ENCODE results near the gene CYFIP1.

Gene CYFIP1

DNA sequence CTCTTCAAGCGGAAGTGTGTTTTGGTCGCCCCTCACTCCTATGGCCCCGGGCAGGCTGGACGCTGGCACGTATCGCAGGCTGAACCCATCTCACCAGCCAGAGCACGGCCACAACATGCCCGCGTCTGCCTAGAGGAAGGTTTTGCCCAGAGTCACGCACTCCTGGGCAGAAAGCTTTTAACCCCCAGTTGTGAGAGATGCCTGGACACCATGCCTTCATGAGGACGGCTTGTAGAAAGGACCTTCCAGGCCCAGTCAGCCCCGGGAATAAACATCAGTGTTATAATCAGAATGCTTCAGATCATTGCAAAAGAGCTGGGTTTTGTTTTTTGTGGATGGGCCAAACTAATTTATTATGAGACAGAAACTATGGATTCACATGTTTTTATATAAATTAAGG, 16.5 kb downstream of the CYFIP1 start:
- Histone ChIP-seq H3K4me2 (ENCODE audit: low read length) (no peak overlapping the region), H3K27me3 (ENCODE audit: low read depth, low read length) (no peaks in the 10 kb centered on the region), H3K9me3 (ENCODE audit: insufficient read depth, low read length) (no peaks in the 10 kb centered on the region), H4K20me1 (ENCODE audit: insufficient read depth, low read length) (peaks cover 7% of the 10 kb centered on the region; the same call in 1 of the 2 replicates), H3K9ac (ENCODE audit: low read length) (no peak overlapping the region), H3K79me2 (ENCODE audit: low read length) (no peaks in the 10 kb centered on the region; the same call in 1 of the 2 replicates), H3K36me3 (replicated peaks; ENCODE audit: low read depth, low read length) (no peaks in the 10 kb centered on the region), H2AFZ (ENCODE audit: low read depth, low read length) (no peak overlapping the region), H3K4me1 (ENCODE audit: low read length) (peaks cover 1% of the 10 kb centered on the region; the same call in 1 of the 2 replicates), H3K27ac (ENCODE audit: low read length) (no peak overlapping the region), H3K4me3 (ENCODE audit: low read length) (no peak overlapping the region)
- TF ChIP-seq EZH2phosphoT487 (IDR thresholded peaks at IDR 0.05; ENCODE audit: low read depth) = no peak
- TF ChIP-seq, protein P1, sequence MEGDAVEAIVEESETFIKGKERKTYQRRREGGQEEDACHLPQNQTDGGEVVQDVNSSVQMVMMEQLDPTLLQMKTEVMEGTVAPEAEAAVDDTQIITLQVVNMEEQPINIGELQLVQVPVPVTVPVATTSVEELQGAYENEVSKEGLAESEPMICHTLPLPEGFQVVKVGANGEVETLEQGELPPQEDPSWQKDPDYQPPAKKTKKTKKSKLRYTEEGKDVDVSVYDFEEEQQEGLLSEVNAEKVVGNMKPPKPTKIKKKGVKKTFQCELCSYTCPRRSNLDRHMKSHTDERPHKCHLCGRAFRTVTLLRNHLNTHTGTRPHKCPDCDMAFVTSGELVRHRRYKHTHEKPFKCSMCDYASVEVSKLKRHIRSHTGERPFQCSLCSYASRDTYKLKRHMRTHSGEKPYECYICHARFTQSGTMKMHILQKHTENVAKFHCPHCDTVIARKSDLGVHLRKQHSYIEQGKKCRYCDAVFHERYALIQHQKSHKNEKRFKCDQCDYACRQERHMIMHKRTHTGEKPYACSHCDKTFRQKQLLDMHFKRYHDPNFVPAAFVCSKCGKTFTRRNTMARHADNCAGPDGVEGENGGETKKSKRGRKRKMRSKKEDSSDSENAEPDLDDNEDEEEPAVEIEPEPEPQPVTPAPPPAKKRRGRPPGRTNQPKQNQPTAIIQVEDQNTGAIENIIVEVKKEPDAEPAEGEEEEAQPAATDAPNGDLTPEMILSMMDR (IDR thresholded peaks at IDR 0.05; ENCODE audit: low read depth, low read length) = no peak

DNA sequence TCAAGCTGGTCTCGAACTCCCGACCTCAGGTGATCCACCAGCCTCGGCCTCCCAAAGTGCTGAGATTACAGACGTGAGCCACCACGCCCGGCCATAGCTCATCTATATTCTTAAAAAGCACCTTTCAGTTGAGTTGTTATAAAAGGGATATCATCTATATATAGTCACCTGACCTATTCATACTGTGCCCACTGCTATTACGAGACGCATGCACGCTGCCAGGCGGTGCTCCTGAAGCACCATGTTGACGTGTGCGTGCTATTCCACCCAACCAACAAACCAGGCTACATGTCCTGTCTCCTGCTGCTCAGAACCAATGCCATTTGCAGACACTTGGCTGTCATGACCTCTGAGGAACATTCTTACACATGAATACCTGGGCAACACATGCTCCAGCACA, 17.6 kb downstream of the CYFIP1 start:
- Histone ChIP-seq H3K9me3 (ENCODE audit: insufficient read depth, low read length) (no peaks in the 10 kb centered on the region), H3K27me3 (ENCODE audit: low read depth, low read length) (no peaks in the 10 kb centered on the region), H3K9ac (ENCODE audit: low read length) (no peak overlapping the region), H2AFZ (ENCODE audit: low read depth, low read length) (no peak overlapping the region), H3K79me2 (ENCODE audit: low read length) (no peaks in the 10 kb centered on the region; the same call in 1 of the 2 replicates), H3K4me1 (ENCODE audit: low read length) (peaks cover 5% of the 10 kb centered on the region; the same call in 1 of the 2 replicates), H3K27ac (ENCODE audit: low read length) (no peak overlapping the region), H4K20me1 (ENCODE audit: insufficient read depth, low read length) (peaks cover 7% of the 10 kb centered on the region; the same call in 1 of the 2 replicates), H3K36me3 (replicated peaks; ENCODE audit: low read depth, low read length) (no peaks in the 10 kb centered on the region), H3K4me3 (ENCODE audit: low read length) (no peak overlapping the region), H3K4me2 (ENCODE audit: low read length) (no peak overlapping the region)
- TF ChIP-seq EZH2phosphoT487 (IDR thresholded peaks at IDR 0.05; ENCODE audit: low read depth) = no peak
- TF ChIP-seq, protein P1 (IDR thresholded peaks at IDR 0.05; ENCODE audit: low read depth, low read length) = no peak

DNA sequence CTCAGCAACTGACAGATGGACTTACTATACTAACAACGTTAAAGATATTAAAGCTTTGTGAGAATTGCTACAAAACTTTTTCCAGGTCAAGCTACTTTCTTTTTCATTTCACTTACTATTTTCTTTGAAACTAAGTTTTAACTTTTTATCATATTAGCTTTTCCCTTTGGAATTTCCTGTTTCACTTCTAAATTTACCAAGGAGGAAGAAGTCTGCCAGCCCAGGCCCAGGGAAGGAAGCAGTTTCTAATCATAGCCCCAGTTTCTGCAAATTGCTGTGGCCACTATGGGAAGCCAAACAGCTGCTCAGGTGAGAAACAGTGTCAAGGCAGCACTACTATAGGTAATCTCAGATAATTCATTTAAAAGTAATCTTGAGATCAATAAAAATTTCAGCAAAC, 18.4 kb downstream of the CYFIP1 start:
- H4K20me1 ChIP-seq (ENCODE audit: insufficient read depth, low read length) = peaks cover 7% of the 10 kb centered on the region; the same call in 1 of the 2 replicates
- peaks cover 5% of the 10 kb centered on the region; the same call in 1 of the 2 replicates for H3K4me1 ChIP-seq (ENCODE audit: low read length)
- no peak overlapping the region for H2AFZ ChIP-seq (ENCODE audit: low read depth, low read length)
- no peak overlapping the region for H3K27ac ChIP-seq (ENCODE audit: low read length)
- no peak for TF ChIP-seq EZH2phosphoT487 (IDR thresholded peaks at IDR 0.05; ENCODE audit: low read depth)
- TF ChIP-seq, protein P1 (IDR thresholded peaks at IDR 0.05; ENCODE audit: low read depth, low read length) = no peak
- H3K9me3 ChIP-seq (ENCODE audit: insufficient read depth, low read length) = no peaks in the 10 kb centered on the region
- no peaks in the 10 kb centered on the region for H3K27me3 ChIP-seq (ENCODE audit: low read depth, low read length)
- no peaks in the 10 kb centered on the region for H3K36me3 ChIP-seq (replicated peaks; ENCODE audit: low read depth, low read length)
- no peak overlapping the region for H3K9ac ChIP-seq (ENCODE audit: low read length)
- H3K4me3 ChIP-seq (ENCODE audit: low read length) = no peak overlapping the region
- no peaks in the 10 kb centered on the region; the same call in 1 of the 2 replicates for H3K79me2 ChIP-seq (ENCODE audit: low read length)
- no peak overlapping the region for H3K4me2 ChIP-seq (ENCODE audit: low read length)

- peaks cover 7% of the 10 kb centered on the region; the same call in 1 of the 2 replicates for H4K20me1 ChIP-seq (ENCODE audit: insufficient read depth, low read length)
- no peaks in the 10 kb centered on the region; the same call in 1 of the 2 replicates for H3K79me2 ChIP-seq (ENCODE audit: low read length)
- no peaks in the 10 kb centered on the region for H3K9me3 ChIP-seq (ENCODE audit: insufficient read depth, low read length)
- H2AFZ ChIP-seq (ENCODE audit: low read depth, low read length) = no peak overlapping the region
- no peak overlapping the region for H3K9ac ChIP-seq (ENCODE audit: low read length)
- H3K36me3 ChIP-seq (replicated peaks; ENCODE audit: low read depth, low read length) = no peaks in the 10 kb centered on the region
- no peak overlapping the region for H3K27ac ChIP-seq (ENCODE audit: low read length)
- no peak overlapping the region for H3K4me2 ChIP-seq (ENCODE audit: low read length)
- no peaks in the 10 kb centered on the region for H3K27me3 ChIP-seq (ENCODE audit: low read depth, low read length)
- no peak for TF ChIP-seq EZH2phosphoT487 (IDR thresholded peaks at IDR 0.05; ENCODE audit: low read depth)
- TF ChIP-seq, protein P1 (IDR thresholded peaks at IDR 0.05; ENCODE audit: low read depth, low read length) = no peak
- H3K4me3 ChIP-seq (ENCODE audit: low read length) = no peak overlapping the region
- H3K4me1 ChIP-seq (ENCODE audit: low read length) = peaks cover 5% of the 10 kb centered on the region; the same call in 1 of the 2 replicates
Observed at GRCh38 chr15:22960556-22960955, 19.6 kb downstream of the CYFIP1 start.
